ENCODE results near the gene CD3E. TPM values are rescaled to one million over a fixed set of nuclear protein-coding genes. Genes with fewer than 3 reads are reported as not detected.

Gene CD3E
- total RNA-seq, 1 experiment from 2014 or later = not detected

DNA sequence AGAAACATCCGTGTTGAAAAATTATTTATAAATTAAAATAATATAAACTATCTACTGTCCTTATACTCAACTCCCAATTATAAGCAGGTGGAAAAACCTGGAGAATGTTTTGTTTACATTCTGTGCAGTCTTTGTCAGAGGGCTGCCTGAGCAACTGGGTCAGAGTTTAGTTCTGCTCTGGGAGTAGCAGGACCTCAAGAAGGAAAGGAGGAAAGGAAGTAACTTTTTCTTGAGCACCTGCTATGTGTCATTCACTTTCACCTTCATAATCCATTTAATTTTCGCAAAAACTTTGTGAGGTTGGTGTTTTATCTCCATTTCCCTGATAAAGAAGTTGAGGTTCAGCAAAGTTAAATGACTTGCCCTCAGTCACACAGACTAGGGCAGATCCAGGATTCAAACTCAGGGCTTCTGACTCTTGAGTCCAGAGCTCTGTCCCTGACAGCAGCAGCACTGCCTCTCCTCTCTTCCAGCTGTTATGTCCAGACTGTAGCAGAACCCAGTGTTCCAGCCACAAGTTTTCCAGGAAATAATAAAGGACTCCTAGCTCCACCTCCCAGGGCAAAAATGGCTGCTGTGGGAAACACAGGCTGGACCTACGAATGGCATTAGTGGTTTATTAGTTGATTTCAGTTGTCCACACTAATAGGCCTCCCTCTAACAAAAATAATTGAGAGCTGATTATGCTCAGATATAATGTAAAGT lies 6.4 kb downstream of the CD3E start:
- no peak for DNase-seq
- no peak overlapping the region for H2AK5ac ChIP-seq (ENCODE audit: insufficient read length, low read length)
- H3K27me3 Mint-ChIP-seq (ENCODE audit: low read depth) = peaks cover 29% of the 10 kb centered on the region
- H3K79me1 ChIP-seq (ENCODE audit: insufficient read depth, low read depth, low read length, poor library complexity, severe bottlenecking) = no peaks in the 10 kb centered on the region
- no peak overlapping the region for H3K4ac ChIP-seq (ENCODE audit: low read depth, low read length)
- no peaks in the 10 kb centered on the region for H4K20me1 ChIP-seq (ENCODE audit: control insufficient read depth, insufficient read depth, insufficient read length)
- H3K27ac ChIP-seq (ENCODE audit: insufficient read length, low read depth, low read length) = no peak overlapping the region
- H4K5ac ChIP-seq (ENCODE audit: insufficient read length, low read depth, low read length) = no peak overlapping the region
- H3K9ac ChIP-seq (ENCODE audit: extremely low read depth, insufficient read length, low read length) = no peak overlapping the region
- no peak overlapping the region for H2BK120ac ChIP-seq (ENCODE audit: low read depth, low read length, poor library complexity, severe bottlenecking)
- H3K4me1 ChIP-seq (ENCODE audit: insufficient read depth, low read length) = peaks cover 6% of the 10 kb centered on the region; the same call in 1 of the 2 replicates
- no peaks in the 10 kb centered on the region for H3K27me3 ChIP-seq (ENCODE audit: insufficient read depth, low read length)
- no peak overlapping the region for H2AFZ ChIP-seq (ENCODE audit: low read length)
- TF ChIP-seq CTCF (conservative IDR thresholded peaks at IDR 0.05) = no peak
- no peak overlapping the region for H3T11ph ChIP-seq (ENCODE audit: low read length)
- no peak overlapping the region for H2BK15ac ChIP-seq (ENCODE audit: low read depth, low read length)
- H4K8ac ChIP-seq (replicated peaks; ENCODE audit: insufficient read length, low read depth, low read length) = no peak overlapping the region
- H3K4me2 ChIP-seq (ENCODE audit: insufficient read depth, insufficient read length, low read length) = no peak overlapping the region
- no peak overlapping the region for H2BK5ac ChIP-seq (ENCODE audit: insufficient read length, low read length)
- H2BK12ac ChIP-seq (ENCODE audit: insufficient read length, low read depth, low read length) = no peak overlapping the region
- H3K4me1 Mint-ChIP-seq = peaks cover 19 to 24% of the 10 kb centered on the region in 2 experiments
- no peaks in the 10 kb centered on the region for H3K9me3 Mint-ChIP-seq
- peaks cover 7% of the 10 kb centered on the region for H3K23me2 ChIP-seq (ENCODE audit: insufficient read length, low read depth, low read length, poor library complexity, severe bottlenecking)
- H3K14ac ChIP-seq (ENCODE audit: insufficient read depth, low read length) = no peak overlapping the region
- no peak overlapping the region for H3K27ac Mint-ChIP-seq
- no CpG with 5 or more reads among the region's 3 CpGs for WGBS (ENCODE audit: extremely low coverage, insufficient read length, low lambda C conversion rate)
- H3K18ac ChIP-seq (ENCODE audit: insufficient read length, low read depth, low read length) = no peak overlapping the region
- H3K56ac ChIP-seq (ENCODE audit: insufficient read length, low read depth, low read length) = no peak overlapping the region
- H2BK20ac ChIP-seq (ENCODE audit: low read depth, low read length, poor library complexity, severe bottlenecking) = no peak overlapping the region
- H3K36me3 Mint-ChIP-seq (ENCODE audit: insufficient read depth in 1 of 3, low read depth in 3 of 3) = no peaks in the 10 kb centered on the region
- H3K23ac ChIP-seq (ENCODE audit: insufficient read length, low read depth, low read length) = no peak overlapping the region
- H3K4me3 Mint-ChIP-seq = no peak overlapping the region
- no peak overlapping the region for H4K91ac ChIP-seq (ENCODE audit: insufficient read length, low read depth, low read length)
- no peaks in the 10 kb centered on the region for H3K9me3 ChIP-seq (ENCODE audit: control insufficient read depth, low read depth, low read length)
- H3K79me2 ChIP-seq (ENCODE audit: insufficient read depth, low read length) = no peaks in the 10 kb centered on the region

All from H9 (cell line).